Activated CD4-positive, alpha-beta T cell treated with anti-CD3 and anti-CD28 coated beads for 36 hours (primary cell): ENCODE measurements around the gene FRMD4A. TPM values are rescaled to one million over a fixed set of nuclear protein-coding genes. Genes with fewer than 3 reads are reported as not detected.

Experiments used
- ATAC-seq: fragments of 200-7000 bp; cut with Tn5 transposase; one replicate; pipeline ENCODE4 v1.10.0; 2021; ENCODE audit warnings: mild to moderate bottlenecking, moderate library complexity
- CTCF ChIA-PET: fragments of 350-600 bp; sonication (Branson Sonifier 250); formaldehyde crosslinking; loops from one replicate; lab custom pipeline; 2021; ENCODE audit warnings: antibody characterized with exemption; lab: Charles Lee
- POLR2A ChIA-PET: fragments of 350-600 bp; sonication (Branson Sonifier 250); formaldehyde crosslinking; loops from one replicate; lab custom pipeline; 2021; ENCODE audit warnings: antibody characterized with exemption, inconsistent platforms; lab: Charles Lee
- DNase-seq: peaks from one replicate; pipeline ENCODE4 v3.0.0-alpha.2; 2020
- H3K27ac Mint-ChIP-seq: one replicate; pipeline ENCODE4 v1.8.0; 2021; ENCODE audit warnings: mixed read lengths
- H3K27me3 Mint-ChIP-seq: one replicate; pipeline ENCODE4 v1.8.0; 2021; ENCODE audit warnings: mixed read lengths
- H3K36me3 Mint-ChIP-seq: one replicate; pipeline ENCODE4 v1.8.0; 2021; ENCODE audit warnings: low read depth, mixed read lengths
- H3K4me1 Mint-ChIP-seq: one replicate; pipeline ENCODE4 v1.8.0; 2021; ENCODE audit warnings: mixed read lengths
- H3K4me3 Mint-ChIP-seq: one replicate; pipeline ENCODE4 v1.8.0; 2021; ENCODE audit warnings: mild to moderate bottlenecking, moderate library complexity, mixed read lengths
- H3K9me3 Mint-ChIP-seq: one replicate; pipeline ENCODE4 v1.8.0; 2021; ENCODE audit warnings: low read depth, mixed read lengths
- intact Hi-C, 2 experiments: fragments of 100-400 bp; cut with DNase I in 1 of 2; cut with micrococcal nuclease in 1 of 2; formaldehyde crosslinking; loops; one replicate each; pipeline versions ENCODE4 v1.14.2 to v1.15.1; 2022 to 2024; cut with DNase I, micrococcal nuclease
- total RNA-seq, 2 experiments: library from RNA; stranded (reverse); gene quantifications; one replicate each; pipeline ENCODE4 v1.2.3, GENCODE V29; 2021

The FRMD4A gene
- total RNA-seq, 2 experiments from 2014 or later = 0.85 to 1.3 TPM

GRCh38 chr10:13617116-13617515, 713.6 kb downstream of the FRMD4A start:
- Mint-ChIP-seq H3K27ac (no peak overlapping the region), H3K9me3 (no peaks in the 10 kb centered on the region), H3K4me3 (no peak overlapping the region), H3K36me3 (peaks cover 27% of the 10 kb centered on the region), H3K27me3 (no peaks in the 10 kb centered on the region), H3K4me1 (no peaks in the 10 kb centered on the region)
- no peak for ATAC-seq
- POLR2A ChIA-PET = no interaction called here
- DNase-seq = no peak
- intact Hi-C loops = no loop called here
- CTCF ChIA-PET = interaction anchor here (0.5 to 0.7 kb wide), 2 partner anchors 42 to 82 kb away, joined by 3 to 4 read pairs; no protein-coding TSS in a partner anchor

- Mint-ChIP-seq H3K27me3 (no peaks in the 10 kb centered on the region), H3K36me3 (peaks cover 37% of the 10 kb centered on the region)
Observed at GRCh38 chr10:13615650-13616300, 714.9 kb downstream of the FRMD4A start.

GRCh38 chr10:13614530-13615332, 716.0 kb downstream of the FRMD4A start:
- H3K4me1 Mint-ChIP-seq = no peaks in the 10 kb centered on the region
- no peak for ATAC-seq
- no peak overlapping the region for H3K4me3 Mint-ChIP-seq
- no peak for DNase-seq
- H3K36me3 Mint-ChIP-seq = peaks cover 42% of the 10 kb centered on the region
- no peaks in the 10 kb centered on the region for H3K9me3 Mint-ChIP-seq
- ChIA-PET CTCF (interaction anchor here (0.6 to 1.2 kb wide), 3 partner anchors 24 to 965 kb away, joined by 4 to 5 read pairs (median 4); no protein-coding TSS in a partner anchor), POLR2A (no interaction called here)
- H3K27me3 Mint-ChIP-seq = no peaks in the 10 kb centered on the region
- intact Hi-C loops = loop anchor here in 1 of 2 experiments (5.0 kb wide), 1 partner anchor 163 kb away; no protein-coding TSS in a partner anchor
- H3K27ac Mint-ChIP-seq = no peak overlapping the region

More at GRCh38 chr10:13615650-13616300, 714.9 kb downstream of the FRMD4A start:
- Mint-ChIP-seq H3K9me3 (no peaks in the 10 kb centered on the region), H3K27ac (no peak overlapping the region), H3K4me3 (no peak overlapping the region), H3K4me1 (no peaks in the 10 kb centered on the region)
- CTCF ChIA-PET = interaction anchor here (1.2 kb wide), 1 partner anchor 25 kb away, joined by 5 read pairs; no protein-coding TSS in a partner anchor
- intact Hi-C loops = no loop called here
- DNase-seq (no peak), ATAC-seq (no peak)
- POLR2A ChIA-PET = interaction anchor here (0.6 kb wide), 1 partner anchor 37 kb away, joined by 3 read pairs; no protein-coding TSS in a partner anchor

DNA sequence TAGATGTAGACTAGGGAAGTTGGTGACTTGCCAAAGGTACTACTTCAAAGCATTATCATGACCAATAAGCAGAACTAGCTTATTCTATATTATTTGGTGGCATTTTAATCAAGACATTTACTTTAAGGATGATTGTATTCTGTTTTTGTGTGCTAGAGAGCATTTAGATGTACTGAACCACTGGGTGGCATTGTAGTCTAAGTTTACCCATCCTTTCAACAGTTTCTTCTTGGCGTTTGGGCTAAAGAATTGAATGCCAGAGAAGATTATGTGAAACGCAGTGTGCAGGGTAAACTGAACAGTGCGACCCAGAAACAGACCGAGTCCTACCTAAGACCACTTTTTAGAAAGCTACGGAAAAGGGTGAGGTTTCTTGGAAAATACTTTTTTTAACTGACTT, 717.2 kb downstream of the FRMD4A start:
- intact Hi-C loops = loop anchor here (1.0 to 5.0 kb wide), 2 partner anchors 164 to 165 kb away; no protein-coding TSS in a partner anchor
- H3K4me3 Mint-ChIP-seq = no peak overlapping the region
- ATAC-seq (no peak), DNase-seq (no peak)
- H3K9me3 Mint-ChIP-seq = no peaks in the 10 kb centered on the region
- H3K27me3 Mint-ChIP-seq = no peaks in the 10 kb centered on the region
- peaks cover 44% of the 10 kb centered on the region for H3K36me3 Mint-ChIP-seq
- ChIA-PET POLR2A (no interaction called here), CTCF (interaction anchor here (0.7 kb wide), 1 partner anchor 26 kb away, joined by 4 read pairs; the partner anchor contains the start of gene PRPF18)
- H3K27ac Mint-ChIP-seq = no peak overlapping the region
- H3K4me1 Mint-ChIP-seq = no peaks in the 10 kb centered on the region

GRCh38 chr10:13612654-13613373, 717.9 kb downstream of the FRMD4A start:
- Mint-ChIP-seq H3K4me3 (no peak overlapping the region), H3K27ac (no peak overlapping the region), H3K36me3 (peaks cover 45% of the 10 kb centered on the region), H3K4me1 (no peaks in the 10 kb centered on the region), H3K27me3 (no peaks in the 10 kb centered on the region), H3K9me3 (no peaks in the 10 kb centered on the region)
- DNase-seq (no peak), ATAC-seq (no peak)
- POLR2A ChIA-PET = no interaction called here
- intact Hi-C loops = loop anchor here (1.0 to 5.0 kb wide), 2 partner anchors 164 to 165 kb away; no protein-coding TSS in a partner anchor
- CTCF ChIA-PET = interaction anchor here (0.5 to 1.2 kb wide), 3 partner anchors 9 to 236 kb away, joined by 3 to 4 read pairs (median 3); partner anchors contain the start of gene PRPF18

- ChIA-PET POLR2A (no interaction called here), CTCF (interaction anchor here (1.9 kb wide), 1 partner anchor 13 kb away, joined by 5 read pairs; no protein-coding TSS in a partner anchor)
- peaks cover 45% of the 10 kb centered on the region for H3K36me3 Mint-ChIP-seq
- intact Hi-C loops = no loop called here
- no peaks in the 10 kb centered on the region for H3K4me1 Mint-ChIP-seq
- no peak overlapping the region for H3K4me3 Mint-ChIP-seq
- H3K27me3 Mint-ChIP-seq = no peaks in the 10 kb centered on the region
- DNase-seq (no peak), ATAC-seq (no peak)
- no peak overlapping the region for H3K27ac Mint-ChIP-seq
- no peaks in the 10 kb centered on the region for H3K9me3 Mint-ChIP-seq
Observed at GRCh38 chr10:13608246-13608853, 722.4 kb downstream of the FRMD4A start.

DNA sequence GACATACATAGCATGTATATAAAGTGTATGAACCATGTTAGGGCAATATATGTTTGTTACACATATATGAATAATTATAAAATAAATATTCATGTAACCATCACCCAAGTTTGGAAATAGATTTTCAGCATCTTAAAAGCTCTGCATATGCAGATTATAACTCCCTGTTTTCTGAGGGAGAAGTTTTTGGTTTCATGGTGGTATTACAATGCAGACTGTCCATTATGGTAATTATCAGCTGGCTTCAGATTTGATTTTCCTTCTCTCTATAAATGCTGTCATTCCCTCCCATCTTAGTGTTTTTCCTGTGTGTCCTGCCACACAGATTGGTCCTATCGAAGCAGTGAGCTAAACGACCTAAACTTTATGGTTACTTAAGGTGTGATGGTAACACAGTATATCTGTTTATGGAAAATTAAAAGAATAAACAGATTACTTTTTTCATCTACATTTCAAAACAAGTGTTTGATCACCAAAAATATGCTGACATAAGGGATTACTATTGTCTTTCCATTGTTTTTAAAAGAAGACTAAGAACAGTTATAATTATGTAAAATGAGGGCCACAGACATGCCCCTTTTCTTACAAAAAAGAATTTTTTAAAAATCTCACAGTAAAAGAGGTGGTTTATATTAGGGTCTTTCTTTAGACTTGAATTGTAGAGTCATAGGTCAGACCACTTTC, 726.2 kb downstream of the FRMD4A start:
- intact Hi-C loops = no loop called here
- Mint-ChIP-seq H3K4me3 (no peak overlapping the region), H3K27ac (no peak overlapping the region), H3K27me3 (no peaks in the 10 kb centered on the region), H3K9me3 (no peaks in the 10 kb centered on the region), H3K4me1 (no peaks in the 10 kb centered on the region), H3K36me3 (peaks cover 30% of the 10 kb centered on the region)
- no peak for DNase-seq
- ATAC-seq = no peak
- ChIA-PET CTCF (interaction anchor here (1.3 to 2.1 kb wide), 2 partner anchors 12 to 18 kb away, joined by 4 read pairs; partner anchors contain the start of gene PRPF18), POLR2A (no interaction called here)

GRCh38 chr10:13597909-13598308, 732.8 kb downstream of the FRMD4A start:
- CTCF ChIA-PET = interaction anchor here (1.0 kb wide), 1 partner anchor 11 kb away, joined by 3 read pairs; the partner anchor contains the start of gene PRPF18
- Mint-ChIP-seq H3K4me1 (peaks cover 4% of the 10 kb centered on the region), H3K27ac (no peak overlapping the region), H3K4me3 (no peak overlapping the region), H3K27me3 (no peaks in the 10 kb centered on the region), H3K36me3 (peaks cover 34% of the 10 kb centered on the region), H3K9me3 (no peaks in the 10 kb centered on the region)
- ATAC-seq (no peak), DNase-seq (no peak)
- intact Hi-C loops = no loop called here
- POLR2A ChIA-PET = no interaction called here

GRCh38 chr10:13594641-13595040, 736.1 kb downstream of the FRMD4A start:
- ATAC-seq = no peak
- no peak overlapping the region for H3K27ac Mint-ChIP-seq
- H3K4me1 Mint-ChIP-seq = peaks cover 9% of the 10 kb centered on the region
- ChIA-PET CTCF (no interaction called here), POLR2A (no interaction called here)
- intact Hi-C loops = no loop called here
- H3K36me3 Mint-ChIP-seq = peaks cover 37% of the 10 kb centered on the region
- DNase-seq = no peak
- no peak overlapping the region for H3K4me3 Mint-ChIP-seq
- H3K9me3 Mint-ChIP-seq = no peaks in the 10 kb centered on the region
- no peaks in the 10 kb centered on the region for H3K27me3 Mint-ChIP-seq
